B cell (primary cell): ENCODE results near the gene CEP55. TPM values are rescaled to one million over a fixed set of nuclear protein-coding genes. Genes with fewer than 3 reads are reported as not detected.

Experiments
- ATAC-seq: fragments of 200-7000 bp; cut with Tn5 transposase; one replicate; pipeline ENCODE4 v1.10.0; 2021; ENCODE audit warnings: low read depth, mild to moderate bottlenecking, moderate number of reproducible peaks, moderate library complexity
- CTCF ChIA-PET: fragments of 350-600 bp; sonication (Branson Sonifier 250); formaldehyde crosslinking; loops from one replicate; lab custom pipeline; 2021; ENCODE audit warnings: antibody characterized with exemption, inconsistent platforms; lab: Charles Lee
- POLR2A ChIA-PET: fragments of 350-600 bp; sonication (Branson Sonifier 250); formaldehyde crosslinking; loops from one replicate; lab custom pipeline; 2021; ENCODE audit warnings: antibody characterized with exemption; lab: Charles Lee
- DNase-seq: peaks from one replicate; pipeline ENCODE4 v3.0.0; 2013
- H2AFZ ChIP-seq: 2 replicates; pipeline ENCODE4 v1.6.1; 2012; ENCODE audit warnings: mild to moderate bottlenecking, low read depth, low read length; ENCODE audit not compliant: insufficient read depth, poor library complexity, severe bottlenecking
- H3K27ac ChIP-seq, 2 donors: 1 replicate in 1 of 2; 2 replicates in 1 of 2; pipeline ENCODE4 v1.5.1; 2012 to 2013; ENCODE audit warnings: low read length in 2 of 2, mild to moderate bottlenecking in 2 of 2, moderate library complexity in 1 of 2
- H3K27me3 ChIP-seq, 4 experiments: fragments of 200-600 bp in 1 of 4; sonication (generic) in 1 of 4; replicated peaks in 1 of 4; 1 replicate in 2 of 4; 2 replicates in 2 of 4; pipeline versions ENCODE4 v1.6.1 to v1.7.0; 2013 to 2016; ENCODE audit warnings: low read length in 3 of 4, mild to moderate bottlenecking in 2 of 4, mixed read lengths in 1 of 4, moderate library complexity in 1 of 4; ENCODE audit not compliant: insufficient read depth in 4 of 4, control insufficient read depth in 3 of 4; ENCODE audit errors: control extremely low read depth in 1 of 4
- H3K36me3 ChIP-seq, 2 experiments: replicated peaks in 1 of 2; 1 replicate in 1 of 2; 2 replicates in 1 of 2; pipeline versions ENCODE4 v1.6.1 to v1.7.1; 2013; ENCODE audit warnings: low read length in 1 of 2; ENCODE audit not compliant: insufficient read depth in 2 of 2, control insufficient read depth in 1 of 2; ENCODE audit errors: control extremely low read depth in 1 of 2, extremely low read depth in 1 of 2
- H3K4me1 ChIP-seq, 2 donors: fragments of 200-600 bp in 1 of 2; sonication (generic) in 1 of 2; 1 replicate in 1 of 2; 2 replicates in 1 of 2; pipeline versions ENCODE4 v1.5.1 to v1.6.1; 2013 to 2017; ENCODE audit warnings: low read length in 2 of 2; ENCODE audit not compliant: control insufficient read depth in 2 of 2, insufficient read depth in 2 of 2
- H3K4me2 ChIP-seq: replicated peaks from 2 replicates; pipeline ENCODE3; 2012; ENCODE audit warnings: mild to moderate bottlenecking, low read depth, low read length; ENCODE audit not compliant: poor library complexity, severe bottlenecking
- H3K4me3 ChIP-seq, 5 experiments: fragments of 200-600 bp in 1 of 5; sonication (generic) in 1 of 5; 1 replicate in 3 of 5; 2 replicates in 2 of 5; pipeline versions ENCODE4 v1.5.1 to v1.7.0; 2011 to 2016; ENCODE audit warnings: low read length in 4 of 5, mild to moderate bottlenecking in 4 of 5, low read depth in 2 of 5, control low read depth in 1 of 5, moderate library complexity in 1 of 5; ENCODE audit not compliant: insufficient read depth in 1 of 5; ENCODE audit errors: control extremely low read depth in 1 of 5, extremely low read depth in 1 of 5
- H3K79me2 ChIP-seq: fragments of 200-600 bp; sonication (generic); one replicate; pipeline ENCODE4 v1.6.0; 2016; ENCODE audit warnings: low read length; ENCODE audit not compliant: control insufficient read depth, insufficient read depth
- H3K9ac ChIP-seq: fragments of 200-600 bp; sonication (generic); 2 replicates; pipeline ENCODE4 v1.6.1; 2017; ENCODE audit warnings: mild to moderate bottlenecking, low read length, moderate library complexity
- H3K9me3 ChIP-seq, 3 donors: one replicate each; pipeline versions ENCODE4 v1.6.1 to v1.7.1; 2013; ENCODE audit warnings: low read length in 2 of 3; ENCODE audit not compliant: control insufficient read depth in 2 of 3, insufficient read depth in 1 of 3; ENCODE audit errors: control extremely low read depth in 1 of 3
- H4K20me1 ChIP-seq: 2 replicates; pipeline ENCODE4 v1.6.0; 2012; ENCODE audit warnings: mild to moderate bottlenecking, low read length; ENCODE audit not compliant: insufficient read depth, control insufficient read depth, poor library complexity, severe bottlenecking
- H3K27ac Mint-ChIP-seq: one replicate; pipeline ENCODE4 v1.8.0; 2021; ENCODE audit warnings: mixed read lengths
- H3K27me3 Mint-ChIP-seq: one replicate; pipeline ENCODE4 v1.8.0; 2021; ENCODE audit warnings: mixed read lengths
- H3K4me1 Mint-ChIP-seq: one replicate; pipeline ENCODE4 v1.8.0; 2021; ENCODE audit warnings: mixed read lengths
- H3K4me3 Mint-ChIP-seq: one replicate; pipeline ENCODE4 v1.8.0; 2021; ENCODE audit warnings: mixed read lengths
- H3K9me3 Mint-ChIP-seq: one replicate; pipeline ENCODE4 v1.8.0; 2022; ENCODE audit warnings: mixed read lengths; ENCODE audit not compliant: insufficient read depth
- CTCF ChIP-seq: fragments of 200-600 bp; IDR thresholded peaks from one replicate; pipeline ENCODE4 v1.8.0; 2022; ENCODE audit warnings: antibody characterized with exemption, mild to moderate bottlenecking
- EZH2 ChIP-seq: IDR thresholded peaks from 2 replicates; pipeline ENCODE4 v1.6.1; 2012; ENCODE audit warnings: borderline replicate concordance, low read depth, mild to moderate bottlenecking, moderate library complexity, low read length; ENCODE audit not compliant: insufficient read depth, poor library complexity, severe bottlenecking
- WGBS: methylation state at CpG from one replicate; pipeline ENCODE4 v1.1.5; 2013; ENCODE audit warnings: missing lambda C conversion rate; ENCODE audit not compliant: insufficient coverage; 5-methylcytosine and 5-hydroxymethylcytosine counted together
- intact Hi-C: fragments of 100-400 bp; cut with micrococcal nuclease; formaldehyde crosslinking; loops from one replicate; pipeline ENCODE4 v1.10.0; 2022
- polyA plus RNA-seq: library from polyadenylated mRNA; depleted of rRNA; stranded (reverse); fragments of >200 nt; gene quantifications from 2 replicates; pipeline ENCODE4 v1.2.3, GENCODE V29; 2012
- total RNA-seq, 2 donors: library from RNA; stranded (reverse); fragments of 120-200 nt in 1 of 2; gene quantifications; 1 replicate in 1 of 2; 2 replicates in 1 of 2; pipeline versions ENCODE4 v1.2.3 to v1.2.4, GENCODE V29; 2013 to 2022

The CEP55 gene
- total and polyA plus RNA-seq, 2 donors (not counting 1 experiment from before 2014, with no cell fraction given): 0.12 to 0.27 TPM

- H3K4me3 Mint-ChIP-seq: no peak overlapping the region
- H3K4me1 Mint-ChIP-seq: peaks cover 2% of the 10 kb centered on the region
- H3K4me3 ChIP-seq: no peak overlapping the region
- WGBS: no CpG with 5 or more reads among the region's 3 CpGs
- no peak overlapping the region for H3K27ac ChIP-seq
- no peak for ATAC-seq
- CTCF ChIA-PET: no interaction called here
- no peaks in the 10 kb centered on the region for H3K9me3 Mint-ChIP-seq
- H3K79me2 ChIP-seq: no peaks in the 10 kb centered on the region
- H2AFZ ChIP-seq: peak overlapping the region; percentile 13
- DNase-seq: no peak
- peaks cover 0 to 15% (median 0%) of the 10 kb centered on the region in 4 experiments for H3K27me3 ChIP-seq
- no peak overlapping the region for H3K9ac ChIP-seq
- no peak for TF ChIP-seq EZH2
- no peak for TF ChIP-seq CTCF
- no peaks in the 10 kb centered on the region for H3K4me1 ChIP-seq
- peaks cover 48% of the 10 kb centered on the region for H3K27me3 Mint-ChIP-seq
- intact Hi-C loops: no loop called here
- no peaks in the 10 kb centered on the region for H3K36me3 ChIP-seq
- POLR2A ChIA-PET: no interaction called here
- no peaks in the 10 kb centered on the region for H3K9me3 ChIP-seq
- H4K20me1 ChIP-seq: no peaks in the 10 kb centered on the region
- H3K27ac Mint-ChIP-seq: no peak overlapping the region
- no peak overlapping the region for H3K4me2 ChIP-seq
Measured at GRCh38 chr10:93573924-93574323, 77.5 kb downstream of the CEP55 start.

GRCh38 chr10:93576888-93577287 lies 80.5 kb downstream of the CEP55 start:
- no peaks in the 10 kb centered on the region for H3K36me3 ChIP-seq
- no peak overlapping the region for H3K27ac ChIP-seq
- Mint-ChIP-seq H3K9me3 (peaks cover 6% of the 10 kb centered on the region), H3K4me1 (peaks cover 2% of the 10 kb centered on the region), H3K27ac (no peak overlapping the region), H3K4me3 (no peak overlapping the region), H3K27me3 (peaks cover 41% of the 10 kb centered on the region)
- no peaks in the 10 kb centered on the region for H3K4me1 ChIP-seq
- H3K4me3 ChIP-seq: no peak overlapping the region
- POLR2A ChIA-PET: no interaction called here
- H4K20me1 ChIP-seq: no peaks in the 10 kb centered on the region
- peaks cover 0 to 8% (median 6%) of the 10 kb centered on the region in 3 donors for H3K9me3 ChIP-seq
- H3K9ac ChIP-seq: no peak overlapping the region
- CTCF ChIA-PET: no interaction called here
- no peak overlapping the region for H3K4me2 ChIP-seq
- no peaks in the 10 kb centered on the region for H3K79me2 ChIP-seq
- peaks cover 0 to 7% (median 0%) of the 10 kb centered on the region in 4 experiments for H3K27me3 ChIP-seq
- ATAC-seq (no peak), DNase-seq (no peak)
- TF ChIP-seq CTCF: no peak
- no peak for TF ChIP-seq EZH2
- no peak overlapping the region for H2AFZ ChIP-seq
- intact Hi-C loops: no loop called here
- WGBS: 97% methylated on average over 3 of the region's 3 CpGs
